ENCODE results near the gene ZFAND3.

- TF ChIP-seq GATA2 (IDR thresholded peaks at IDR 0.05; ENCODE audit: insufficient read depth, insufficient read length, low read depth, low read length) (no peak), MAX (IDR thresholded peaks at IDR 0.05; ENCODE audit: insufficient read depth, insufficient read length) (no peak), POLR2AphosphoS5 (IDR thresholded peaks at IDR 0.05; ENCODE audit: insufficient read depth, low read depth, low read length) (peak; percentile 79), CTCF (IDR thresholded peaks at IDR 0.05; ENCODE audit: extremely low read depth in 1 of 2, insufficient read depth in 1 of 2, low read depth in 1 of 2, low read length in 2 of 2) (peak; percentile 97 to 98), EZH2 (IDR thresholded peaks at IDR 0.05; ENCODE audit: borderline replicate concordance, low read depth, low read length, severe bottlenecking) (no peak), POLR2A (IDR thresholded peaks at IDR 0.05; ENCODE audit: low read depth, low read length) (no peak), JUN (IDR thresholded peaks at IDR 0.05; ENCODE audit: borderline replicate concordance, insufficient read depth, insufficient read length, low read depth) (peak; percentile 97)
These were observed 28.2 kb upstream of the ZFAND3 start for GRCh38 chr6:37791156-37791919.
